Body of pancreas (tissue), 4 donors: Measurements from ENCODE around the gene ESPN. TPM values are rescaled to one million over a fixed set of nuclear protein-coding genes. Genes with fewer than 3 reads are reported as not detected.
A peak's percentile ranks its signal among the peaks of the same experiment; 100 is the strongest.
"Not testable (repeated sequence)": the region's sequence is repeated elsewhere in the genome, so short reads cannot be mapped to it uniquely, and the experiment has no call there.

Experiments
- ATAC-seq: fragments of 150-250 bp; one replicate; pipeline ENCODE4 v1.9.1; 2016
- DNase-seq, 4 donors: peaks; one replicate each; pipeline ENCODE4 v3.0.0-alpha.2; 2019
- H3K27ac ChIP-seq, 4 donors: fragments of 200-600 bp; sonication (generic); 1 replicate in 3 of 4; 2 replicates in 1 of 4; pipeline versions ENCODE4 v1.5.1 to v1.6.1; 2016 to 2019; ENCODE audit warnings: mild to moderate bottlenecking in 1 of 4, mixed read lengths in 1 of 4, moderate library complexity in 1 of 4
- H3K27me3 ChIP-seq, 2 donors: fragments of 200-600 bp; sonication (generic); one replicate each; pipeline ENCODE4 v1.6.0; 2016; ENCODE audit warnings: mild to moderate bottlenecking in 1 of 2
- H3K36me3 ChIP-seq, 2 donors: fragments of 200-600 bp; sonication (generic); replicated peaks in 1 of 2; 2 replicates each; pipeline ENCODE4 v1.5.1; 2016; ENCODE audit warnings: low read depth in 2 of 2; ENCODE audit not compliant: insufficient read depth in 1 of 2
- H3K4me1 ChIP-seq: fragments of 200-600 bp; sonication (generic); one replicate; pipeline ENCODE4 v1.6.0; 2016
- H3K4me3 ChIP-seq, 2 donors: fragments of 200-600 bp; sonication (generic); 1 replicate in 1 of 2; 2 replicates in 1 of 2; pipeline ENCODE4 v1.5.1; 2016 to 2019
- H3K9me3 ChIP-seq, 3 donors: fragments of 200-600 bp; sonication (generic); 1 replicate in 2 of 3; 2 replicates in 1 of 3; pipeline ENCODE4 v1.5.1; 2016
- CTCF ChIP-seq, 7 experiments: fragments of 450-650 bp in 4 of 7; fragments of 200-600 bp in 3 of 7; sonication (generic) in 3 of 7; IDR thresholded peaks; one replicate each; pipeline ENCODE4 v1.5.1; 2016 to 2019; ENCODE audit warnings: antibody characterized with exemption in 7 of 7
- POLR2A ChIP-seq, 3 donors: fragments of 450-650 bp; IDR thresholded peaks; one replicate each; pipeline ENCODE4 v1.6.1; 2016; ENCODE audit warnings: antibody characterized with exemption in 3 of 3, mild to moderate bottlenecking in 2 of 3
- WGBS, 2 donors: methylation state at CpG; one replicate each; pipeline ENCODE4 v1.1.5; 2017; 5-methylcytosine and 5-hydroxymethylcytosine counted together
- intact Hi-C: fragments of 100-400 bp; cut with DNase I; formaldehyde crosslinking; loops from one replicate; pipeline ENCODE4 v1.15.1; 2023
- total RNA-seq, 2 donors: library from RNA; depleted of rRNA; stranded (reverse); fragments of >200 nt; gene quantifications; one replicate each; pipeline ENCODE4 v1.1.0, GENCODE V29; 2016

Gene ESPN
- total RNA-seq, 2 donors from 2014 or later: 0.26 to 4.0 TPM

GRCh38 chr1:6426277-6426971 is 1.8 kb downstream of the ESPN start:
- no peak overlapping the region for H3K4me3 ChIP-seq
- intact Hi-C loops: no loop called here
- H3K4me1 ChIP-seq: peaks cover 32% of the 10 kb centered on the region
- whole genome bisulfite sequencing, 2 donors: 72 to 78% methylated on average over 3 to 9 of the region's 9 CpGs
- TF ChIP-seq POLR2A (IDR thresholded peaks at IDR 0.05) (no peak), CTCF (IDR thresholded peaks at IDR 0.05) (no peak)
- ATAC-seq (no peak), DNase-seq (no peak)
- no peaks in the 10 kb centered on the region for H3K36me3 ChIP-seq
- H3K27ac ChIP-seq: no peak overlapping the region
- no peaks in the 10 kb centered on the region for H3K9me3 ChIP-seq
- H3K27me3 ChIP-seq: peaks cover 0 to 11% of the 10 kb centered on the region in 2 donors

GRCh38 chr1:6426972-6427350 is 2.4 kb downstream of the ESPN start:
- DNase-seq (no peak), ATAC-seq (no peak)
- Histone ChIP-seq H3K27ac (no peak overlapping the region), H3K4me1 (peaks cover 32% of the 10 kb centered on the region), H3K36me3 (no peaks in the 10 kb centered on the region), H3K4me3 (no peak overlapping the region), H3K27me3 (peaks cover 0 to 11% of the 10 kb centered on the region in 2 donors), H3K9me3 (no peaks in the 10 kb centered on the region)
- TF ChIP-seq CTCF (IDR thresholded peaks at IDR 0.05): no peak
- no peak for TF ChIP-seq POLR2A (IDR thresholded peaks at IDR 0.05)
- WGBS, 2 donors: 80 to 83% methylated on average over 7 to 10 of the region's 10 CpGs
- intact Hi-C loops: no loop called here

GRCh38 chr1:6427441-6428390 is 3.1 kb downstream of the ESPN start:
- Histone ChIP-seq H3K4me1 (peaks cover 32% of the 10 kb centered on the region), H3K27me3 (peaks cover 0 to 11% of the 10 kb centered on the region in 2 donors), H3K9me3 (no peaks in the 10 kb centered on the region), H3K36me3 (no peaks in the 10 kb centered on the region), H3K4me3 (no peak overlapping the region), H3K27ac (no peak overlapping the region)
- DNase-seq (peak; percentile 41 to 70 (median 57)), ATAC-seq (no peak)
- TF ChIP-seq POLR2A (IDR thresholded peaks at IDR 0.05) (no peak), CTCF (IDR thresholded peaks at IDR 0.05) (no peak)
- intact Hi-C loops: no loop called here
- WGBS, 2 donors: 30 to 53% methylated on average over 13 to 26 of the region's 26 CpGs

GRCh38 chr1:6428453-6428852 is 3.9 kb downstream of the ESPN start:
- ATAC-seq, DNase-seq, H3K9me3 ChIP-seq, intact Hi-C loops, H3K4me3 ChIP-seq, H3K27ac ChIP-seq, H3K36me3 ChIP-seq: not testable (repeated sequence)
- peaks cover 0 to 11% of the 10 kb centered on the region in 2 donors for H3K27me3 ChIP-seq
- peaks cover 27% of the 10 kb centered on the region for H3K4me1 ChIP-seq
- WGBS, 2 donors: 77% methylated on average over 4 of the region's 6 CpGs; no CpG with 5 or more reads in 1 of the 2 donors

- intact Hi-C loops, H3K27me3 ChIP-seq, H3K4me3 ChIP-seq, H3K9me3 ChIP-seq, H3K36me3 ChIP-seq, DNase-seq, H3K27ac ChIP-seq, ATAC-seq: not testable (repeated sequence)
- WGBS, 2 donors: 4 to 41% methylated on average over 3 to 18 of the region's 19 CpGs
- peaks cover 15% of the 10 kb centered on the region for H3K4me1 ChIP-seq
Measured at GRCh38 chr1:6429660-6430411, 5.3 kb downstream of the ESPN start.

- 69 to 70% methylated on average over 9 to 12 of the region's 13 CpGs for WGBS, 2 donors
- ATAC-seq, H3K4me3 ChIP-seq, intact Hi-C loops, H3K36me3 ChIP-seq, H3K27me3 ChIP-seq, DNase-seq, H3K4me1 ChIP-seq, H3K27ac ChIP-seq, H3K9me3 ChIP-seq: not testable (repeated sequence)
Measured at GRCh38 chr1:6431645-6432579, 7.3 kb downstream of the ESPN start.
